Liver (tissue), 9 donors: ENCODE data around the gene ARID3B. TPM values are rescaled to one million over a fixed set of nuclear protein-coding genes. Genes with fewer than 3 reads are reported as not detected.

Experiments
- DNase-seq: peaks from one replicate; pipeline ENCODE4 v3.0.0-alpha.2; 2017; ENCODE audit warnings: low spot score
- H3K27ac ChIP-seq, 2 donors: one replicate each; pipeline ENCODE4 v1.7.0; 2013; ENCODE audit warnings: inconsistent platforms in 2 of 2, low read length in 2 of 2, control low read depth in 1 of 2, low read depth in 1 of 2, mild to moderate bottlenecking in 1 of 2
- H3K27me3 ChIP-seq, 4 donors: one replicate each; pipeline versions ENCODE4 v1.6.1 to v1.7.0; 2013; ENCODE audit warnings: low read length in 3 of 4, inconsistent platforms in 1 of 4, mild to moderate bottlenecking in 1 of 4, moderate library complexity in 1 of 4; ENCODE audit not compliant: control insufficient read depth in 4 of 4, insufficient read depth in 4 of 4
- H3K36me3 ChIP-seq, 4 donors: one replicate each; pipeline versions ENCODE4 v1.6.1 to v1.7.0; 2013; ENCODE audit warnings: low read length in 3 of 4, mild to moderate bottlenecking in 3 of 4, low read depth in 1 of 4, moderate library complexity in 1 of 4; ENCODE audit not compliant: control insufficient read depth in 4 of 4, insufficient read depth in 3 of 4
- H3K4me1 ChIP-seq, 4 donors: one replicate each; pipeline versions ENCODE4 v1.6.1 to v1.7.0; 2013; ENCODE audit warnings: low read length in 3 of 4, mild to moderate bottlenecking in 3 of 4, moderate library complexity in 1 of 4; ENCODE audit not compliant: control insufficient read depth in 4 of 4, insufficient read depth in 4 of 4
- H3K4me3 ChIP-seq, 3 donors: one replicate each; pipeline versions ENCODE4 v1.6.1 to v1.7.0; 2013; ENCODE audit warnings: low read length in 3 of 3, control low read depth in 1 of 3, low read depth in 1 of 3, mild to moderate bottlenecking in 1 of 3
- H3K9ac ChIP-seq, 2 donors: one replicate each; pipeline ENCODE4 v1.7.0; 2013; ENCODE audit warnings: low read length in 2 of 2, mild to moderate bottlenecking in 2 of 2, moderate library complexity in 2 of 2, control low read depth in 1 of 2, low read depth in 1 of 2
- H3K9me3 ChIP-seq, 4 donors: one replicate each; pipeline versions ENCODE4 v1.6.1 to v1.7.0; 2013; ENCODE audit warnings: low read length in 3 of 4; ENCODE audit not compliant: control insufficient read depth in 4 of 4
- ATF3 ChIP-seq: IDR thresholded peaks from 2 replicates; pipeline ENCODE4 v1.6.1; 2016; ENCODE audit warnings: antibody characterized with exemption
- EGR1 ChIP-seq, 2 donors: IDR thresholded peaks; 2 replicates each; pipeline ENCODE4 v1.6.1; 2016 to 2018; ENCODE audit warnings: antibody characterized with exemption in 2 of 2, low read depth in 2 of 2
- FOXA2 ChIP-seq: IDR thresholded peaks from 2 replicates; pipeline ENCODE4 v1.6.1; 2016; ENCODE audit warnings: antibody characterized with exemption
- GABPA ChIP-seq, 2 donors: IDR thresholded peaks in 1 of 2; conservative IDR thresholded peaks in 1 of 2; 2 replicates each; pipeline ENCODE4 v1.6.1; 2016; ENCODE audit warnings: antibody characterized with exemption in 2 of 2, mild to moderate bottlenecking in 1 of 2, moderate library complexity in 1 of 2
- HNF4A ChIP-seq, 2 donors: conservative IDR thresholded peaks; 2 replicates each; pipeline ENCODE4 v1.6.1; 2016; ENCODE audit warnings: antibody characterized with exemption in 2 of 2, mild to moderate bottlenecking in 2 of 2
- HNF4G ChIP-seq: IDR thresholded peaks from 2 replicates; pipeline ENCODE4 v1.6.1; 2016; ENCODE audit warnings: antibody characterized with exemption
- JUND ChIP-seq, 2 donors: IDR thresholded peaks; 2 replicates each; pipeline ENCODE4 v1.6.1; 2016; ENCODE audit warnings: antibody characterized with exemption in 2 of 2
- MAX ChIP-seq: IDR thresholded peaks from 2 replicates; pipeline ENCODE4 v1.6.1; 2016; ENCODE audit warnings: antibody characterized with exemption
- RAD21 ChIP-seq, 2 donors: IDR thresholded peaks; 2 replicates each; pipeline ENCODE4 v1.6.1; 2016; ENCODE audit warnings: antibody characterized with exemption in 2 of 2, mild to moderate bottlenecking in 2 of 2
- RXRA ChIP-seq, 2 donors: IDR thresholded peaks; 2 replicates each; pipeline ENCODE4 v1.6.1; 2017 to 2018; ENCODE audit warnings: antibody characterized with exemption in 2 of 2, mild to moderate bottlenecking in 1 of 2
- SP1 ChIP-seq: IDR thresholded peaks from 2 replicates; pipeline ENCODE4 v1.6.1; 2018; ENCODE audit warnings: antibody characterized with exemption, mild to moderate bottlenecking
- YY1 ChIP-seq: IDR thresholded peaks from 2 replicates; pipeline ENCODE4 v1.6.1; 2016; ENCODE audit warnings: antibody characterized with exemption, mild to moderate bottlenecking
- WGBS: extraction: QIAGEN DNeasy Blood & Tissue Kit; methylation state at CpG from one replicate; pipeline ENCODE4 v1.1.7; 2013; 5-methylcytosine and 5-hydroxymethylcytosine counted together
- polyA plus RNA-seq, 2 donors: library from polyadenylated mRNA; stranded (reverse) in 1 of 2; unstranded in 1 of 2; fragments of 200-250 nt in 1 of 2; fragments of >200 nt in 1 of 2; fragmentation: Nextera tagmentation in 1 of 2; extraction: Ambion mirVana in 1 of 2; gene quantifications; one replicate each; pipeline versions ENCODE4 v1.2.1 to v1.2.3, GENCODE V29; 2013 to 2015
- total RNA-seq, 2 donors: library from RNA; depleted of rRNA; stranded (reverse); fragments of >200 nt; gene quantifications; one replicate each; pipeline ENCODE4 v1.2.3, GENCODE V29; 2014
- TF ChIP-seq, protein P1 (sequence below): IDR thresholded peaks from 2 replicates; pipeline ENCODE4 v1.6.1; 2016; ENCODE audit warnings: antibody characterized with exemption, mild to moderate bottlenecking
- TF ChIP-seq, protein P2 (sequence below): IDR thresholded peaks from 2 replicates; pipeline ENCODE4 v1.6.1; 2016; ENCODE audit warnings: antibody characterized with exemption
- TF ChIP-seq, protein P3 (sequence below): fragments of 150-350 bp; IDR thresholded peaks from 2 replicates; pipeline ENCODE4 v1.5.1; 2017; ENCODE audit warnings: improper control_type of control experiment, low read depth, low read length; ENCODE audit not compliant: missing input control
- donor health status: healthy.
- donor health status: healthy.
- donor health status: healthy.
- donor health status: healthy.
- donor health status: healthy.

Gene ARID3B
- total and polyA plus RNA-seq, 4 donors: 1.4 to 6.6 (median 2.7) TPM

GRCh38 chr15:74551714-74552113 lies 10.7 kb downstream of the ARID3B start (continued):
- TF ChIP-seq, protein P1, sequence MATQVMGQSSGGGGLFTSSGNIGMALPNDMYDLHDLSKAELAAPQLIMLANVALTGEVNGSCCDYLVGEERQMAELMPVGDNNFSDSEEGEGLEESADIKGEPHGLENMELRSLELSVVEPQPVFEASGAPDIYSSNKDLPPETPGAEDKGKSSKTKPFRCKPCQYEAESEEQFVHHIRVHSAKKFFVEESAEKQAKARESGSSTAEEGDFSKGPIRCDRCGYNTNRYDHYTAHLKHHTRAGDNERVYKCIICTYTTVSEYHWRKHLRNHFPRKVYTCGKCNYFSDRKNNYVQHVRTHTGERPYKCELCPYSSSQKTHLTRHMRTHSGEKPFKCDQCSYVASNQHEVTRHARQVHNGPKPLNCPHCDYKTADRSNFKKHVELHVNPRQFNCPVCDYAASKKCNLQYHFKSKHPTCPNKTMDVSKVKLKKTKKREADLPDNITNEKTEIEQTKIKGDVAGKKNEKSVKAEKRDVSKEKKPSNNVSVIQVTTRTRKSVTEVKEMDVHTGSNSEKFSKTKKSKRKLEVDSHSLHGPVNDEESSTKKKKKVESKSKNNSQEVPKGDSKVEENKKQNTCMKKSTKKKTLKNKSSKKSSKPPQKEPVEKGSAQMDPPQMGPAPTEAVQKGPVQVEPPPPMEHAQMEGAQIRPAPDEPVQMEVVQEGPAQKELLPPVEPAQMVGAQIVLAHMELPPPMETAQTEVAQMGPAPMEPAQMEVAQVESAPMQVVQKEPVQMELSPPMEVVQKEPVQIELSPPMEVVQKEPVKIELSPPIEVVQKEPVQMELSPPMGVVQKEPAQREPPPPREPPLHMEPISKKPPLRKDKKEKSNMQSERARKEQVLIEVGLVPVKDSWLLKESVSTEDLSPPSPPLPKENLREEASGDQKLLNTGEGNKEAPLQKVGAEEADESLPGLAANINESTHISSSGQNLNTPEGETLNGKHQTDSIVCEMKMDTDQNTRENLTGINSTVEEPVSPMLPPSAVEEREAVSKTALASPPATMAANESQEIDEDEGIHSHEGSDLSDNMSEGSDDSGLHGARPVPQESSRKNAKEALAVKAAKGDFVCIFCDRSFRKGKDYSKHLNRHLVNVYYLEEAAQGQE: no peak
- TF ChIP-seq RXRA (IDR thresholded peaks at IDR 0.05) (no peak), EGR1 (IDR thresholded peaks at IDR 0.05; ENCODE audit: low read depth in 2 of 2) (no peak)

DNA sequence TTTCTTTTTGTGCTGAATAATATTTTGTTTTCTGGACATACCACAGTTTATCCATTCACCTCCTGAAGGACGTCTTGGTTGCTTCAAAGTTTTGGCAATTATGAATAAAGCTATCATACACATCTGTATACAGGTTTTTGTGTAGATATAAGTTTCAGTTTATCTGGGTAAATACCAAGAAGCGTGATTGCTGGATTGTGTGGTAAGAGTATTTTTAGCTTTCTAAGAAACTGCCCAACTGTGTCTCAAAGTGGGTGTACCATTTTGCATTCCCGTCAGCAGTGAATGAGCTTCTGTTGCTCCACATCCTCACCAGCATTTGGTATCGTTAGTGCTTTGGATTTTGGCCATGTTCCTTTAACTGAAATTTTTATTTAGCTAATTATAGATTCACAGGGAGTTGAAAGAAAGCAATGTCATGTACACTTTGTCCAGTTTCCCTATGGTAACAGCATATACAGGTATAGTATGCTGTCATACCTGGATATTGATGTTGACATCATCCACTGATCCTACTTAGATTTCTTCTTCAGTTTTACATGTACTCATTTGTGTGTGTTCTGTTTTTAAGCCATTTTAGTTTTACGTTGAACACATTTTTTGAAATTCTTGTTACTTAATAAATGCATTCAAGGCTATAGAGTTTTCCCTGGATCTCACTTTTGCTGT lies 11.9 kb downstream of the ARID3B start:
- DNase-seq: no peak
- Histone ChIP-seq H3K36me3 (peaks cover 2 to 10% (median 3%) of the 10 kb centered on the region in 4 donors), H3K4me3 (no peak overlapping the region), H3K4me1 (peaks cover 2 to 23% (median 21%) of the 10 kb centered on the region in 4 donors), H3K9ac (no peak overlapping the region), H3K27me3 (no peaks in the 10 kb centered on the region), H3K9me3 (no peaks in the 10 kb centered on the region), H3K27ac (no peak overlapping the region)
- TF ChIP-seq, protein P2, sequence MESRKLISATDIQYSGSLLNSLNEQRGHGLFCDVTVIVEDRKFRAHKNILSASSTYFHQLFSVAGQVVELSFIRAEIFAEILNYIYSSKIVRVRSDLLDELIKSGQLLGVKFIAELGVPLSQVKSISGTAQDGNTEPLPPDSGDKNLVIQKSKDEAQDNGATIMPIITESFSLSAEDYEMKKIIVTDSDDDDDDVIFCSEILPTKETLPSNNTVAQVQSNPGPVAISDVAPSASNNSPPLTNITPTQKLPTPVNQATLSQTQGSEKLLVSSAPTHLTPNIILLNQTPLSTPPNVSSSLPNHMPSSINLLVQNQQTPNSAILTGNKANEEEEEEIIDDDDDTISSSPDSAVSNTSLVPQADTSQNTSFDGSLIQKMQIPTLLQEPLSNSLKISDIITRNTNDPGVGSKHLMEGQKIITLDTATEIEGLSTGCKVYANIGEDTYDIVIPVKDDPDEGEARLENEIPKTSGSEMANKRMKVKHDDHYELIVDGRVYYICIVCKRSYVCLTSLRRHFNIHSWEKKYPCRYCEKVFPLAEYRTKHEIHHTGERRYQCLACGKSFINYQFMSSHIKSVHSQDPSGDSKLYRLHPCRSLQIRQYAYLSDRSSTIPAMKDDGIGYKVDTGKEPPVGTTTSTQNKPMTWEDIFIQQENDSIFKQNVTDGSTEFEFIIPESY: no peak
- 91% methylated on average over 5 of the region's 5 CpGs for WGBS

DNA sequence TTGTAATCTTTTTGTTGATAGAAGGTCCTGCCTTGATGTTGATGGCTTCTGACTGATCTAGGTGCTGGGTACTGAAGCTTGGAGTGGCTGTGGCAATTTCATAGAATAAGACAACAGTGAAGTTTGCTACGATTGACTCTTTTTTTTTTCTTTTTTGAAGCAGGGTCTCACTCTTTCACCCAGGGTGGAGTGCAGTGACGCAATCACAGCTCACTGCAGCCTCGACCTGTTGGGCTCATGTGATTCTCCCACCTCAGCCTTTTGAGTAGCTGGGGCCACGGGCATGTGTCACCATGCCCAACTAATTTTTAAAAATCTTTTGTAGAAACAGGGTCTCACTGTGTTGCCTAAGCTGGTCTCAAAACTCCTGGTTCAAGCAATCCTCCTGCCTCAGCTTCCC lies 14.2 kb downstream of the ARID3B start:
- no peak overlapping the region for H3K27ac ChIP-seq
- TF ChIP-seq, protein P2: no peak
- TF ChIP-seq ATF3: no peak
- no peak for TF ChIP-seq SP1
- no peak for TF ChIP-seq EGR1 (IDR thresholded peaks at IDR 0.05; ENCODE audit: low read depth in 2 of 2)
- TF ChIP-seq YY1: no peak
- TF ChIP-seq FOXA2: no peak
- TF ChIP-seq JUND (IDR thresholded peaks at IDR 0.05): no peak
- no peak for TF ChIP-seq MAX
- no peak for TF ChIP-seq GABPA (IDR thresholded peaks at IDR 0.05 in 1 of 2, conservative IDR thresholded peaks at IDR 0.05 in 1 of 2)
- TF ChIP-seq, protein P3, sequence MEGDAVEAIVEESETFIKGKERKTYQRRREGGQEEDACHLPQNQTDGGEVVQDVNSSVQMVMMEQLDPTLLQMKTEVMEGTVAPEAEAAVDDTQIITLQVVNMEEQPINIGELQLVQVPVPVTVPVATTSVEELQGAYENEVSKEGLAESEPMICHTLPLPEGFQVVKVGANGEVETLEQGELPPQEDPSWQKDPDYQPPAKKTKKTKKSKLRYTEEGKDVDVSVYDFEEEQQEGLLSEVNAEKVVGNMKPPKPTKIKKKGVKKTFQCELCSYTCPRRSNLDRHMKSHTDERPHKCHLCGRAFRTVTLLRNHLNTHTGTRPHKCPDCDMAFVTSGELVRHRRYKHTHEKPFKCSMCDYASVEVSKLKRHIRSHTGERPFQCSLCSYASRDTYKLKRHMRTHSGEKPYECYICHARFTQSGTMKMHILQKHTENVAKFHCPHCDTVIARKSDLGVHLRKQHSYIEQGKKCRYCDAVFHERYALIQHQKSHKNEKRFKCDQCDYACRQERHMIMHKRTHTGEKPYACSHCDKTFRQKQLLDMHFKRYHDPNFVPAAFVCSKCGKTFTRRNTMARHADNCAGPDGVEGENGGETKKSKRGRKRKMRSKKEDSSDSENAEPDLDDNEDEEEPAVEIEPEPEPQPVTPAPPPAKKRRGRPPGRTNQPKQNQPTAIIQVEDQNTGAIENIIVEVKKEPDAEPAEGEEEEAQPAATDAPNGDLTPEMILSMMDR: no peak
- TF ChIP-seq, protein P1: no peak
- TF ChIP-seq RXRA (IDR thresholded peaks at IDR 0.05): no peak
- no peak for TF ChIP-seq HNF4A (conservative IDR thresholded peaks at IDR 0.05)
- TF ChIP-seq HNF4G: no peak
- no peak for TF ChIP-seq RAD21 (IDR thresholded peaks at IDR 0.05)
- no peak overlapping the region for H3K4me3 ChIP-seq
- no peak for DNase-seq
- H3K9ac ChIP-seq: no peak overlapping the region
- 82% methylated on average over 4 of the region's 4 CpGs for WGBS
- peaks cover 0 to 6% (median 3%) of the 10 kb centered on the region in 4 donors for H3K4me1 ChIP-seq
- H3K9me3 ChIP-seq: no peaks in the 10 kb centered on the region
- H3K27me3 ChIP-seq: no peaks in the 10 kb centered on the region
- H3K36me3 ChIP-seq: peaks cover 2 to 10% (median 3%) of the 10 kb centered on the region in 4 donors
